ENCODE measurements around the gene HEXA.
"Not testable (repeated sequence)": the region's sequence is repeated elsewhere in the genome, so short reads cannot be mapped to it uniquely, and the experiment has no call there.

HEXA gene

DNA sequence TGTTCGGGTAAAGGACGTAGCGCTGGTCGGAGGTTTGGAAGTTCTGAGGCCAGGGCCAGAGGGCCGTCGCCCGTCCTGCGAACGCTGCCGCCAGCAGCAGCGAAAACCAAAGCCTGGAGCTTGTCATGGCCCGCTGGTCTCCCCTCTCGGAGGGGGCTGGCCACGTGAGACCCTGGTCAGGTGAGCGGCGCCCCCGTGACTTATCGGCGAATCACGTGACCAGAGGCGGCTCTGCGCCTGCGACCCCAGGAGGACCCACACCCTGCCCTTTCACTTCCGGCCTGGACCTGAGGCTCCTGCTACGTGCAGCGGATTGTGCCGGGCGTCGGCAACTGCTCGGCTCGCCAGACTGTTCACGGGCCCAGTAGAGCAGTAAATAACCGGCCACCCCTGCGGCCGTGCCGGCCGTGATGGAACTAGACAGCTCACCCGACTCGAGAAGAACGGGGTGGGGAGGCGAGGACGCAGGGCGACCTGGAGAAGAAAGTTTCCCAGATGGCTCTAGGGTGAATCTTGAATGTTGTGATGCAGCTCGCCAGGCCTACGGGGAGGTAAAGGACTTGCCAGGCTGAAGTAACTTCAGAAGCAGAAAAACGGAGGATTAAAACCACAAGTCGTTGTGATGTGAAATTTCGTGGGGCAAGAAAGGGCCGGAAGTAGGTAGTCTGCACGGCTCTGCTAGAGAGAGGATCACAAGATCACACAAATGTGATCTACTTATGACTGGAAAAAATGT, at the start of gene HEXA:
Gene HEXA, minus strand, starts transcription at position 169 of the 736 bp plus-strand sequence. Its CDS starts 42 bp downstream, at position 127.
- peak; percentile 99 for DNase-seq

- no peak for DNase-seq
Observed at GRCh38 chr15:72423256-72423655, 47.4 kb upstream of the HEXA start.

- DNase-seq, result no peak
Observed at GRCh38 chr15:72421484-72421883, 45.7 kb upstream of the HEXA start.

DNA sequence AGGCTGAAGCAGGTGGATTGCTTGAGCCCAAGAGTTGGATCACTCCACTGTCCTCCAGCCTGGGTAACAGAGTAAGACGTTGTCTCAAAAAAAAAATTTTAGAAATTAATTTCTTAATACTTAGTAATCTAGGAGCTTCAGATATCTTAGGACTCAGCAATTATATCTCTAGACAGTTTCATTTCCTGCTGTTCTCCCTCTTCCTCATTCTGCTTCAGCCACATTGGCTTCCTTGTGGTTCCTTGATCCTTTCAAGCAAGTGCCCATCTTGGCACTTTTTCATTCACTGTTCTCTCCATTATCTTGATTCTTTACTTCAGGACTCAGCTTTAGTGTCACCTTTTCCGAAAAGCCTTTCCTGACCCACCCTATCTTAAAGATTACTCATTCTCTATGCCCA, 44.8 kb upstream of the HEXA start:
- DNase-seq, result no peak

- not testable (repeated sequence) for DNase-seq
Observed at GRCh38 chr15:72419768-72420167, 44.0 kb upstream of the HEXA start.

GRCh38 chr15:72415304-72415703, 39.5 kb upstream of the HEXA start:
- no peak for DNase-seq

DNA sequence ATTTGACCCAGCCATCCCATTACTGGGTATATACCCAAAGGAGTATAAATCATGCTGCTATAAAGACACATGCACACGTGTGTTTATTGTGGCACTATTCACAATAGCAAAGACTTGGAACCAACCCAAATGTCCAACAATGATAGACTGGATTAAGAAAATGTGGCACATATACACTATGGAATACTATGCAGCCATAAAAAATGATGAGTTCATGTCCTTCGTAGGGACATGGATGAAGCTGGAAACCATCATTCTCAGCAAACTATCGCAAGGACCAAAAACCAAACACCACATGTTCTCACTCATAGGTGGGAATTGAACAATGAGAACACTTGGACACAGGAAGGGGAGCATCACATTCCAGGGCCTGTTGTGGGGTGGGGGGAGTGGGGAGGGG, 37.5 kb upstream of the HEXA start:
- DNase-seq, result not testable (repeated sequence)

DNA sequence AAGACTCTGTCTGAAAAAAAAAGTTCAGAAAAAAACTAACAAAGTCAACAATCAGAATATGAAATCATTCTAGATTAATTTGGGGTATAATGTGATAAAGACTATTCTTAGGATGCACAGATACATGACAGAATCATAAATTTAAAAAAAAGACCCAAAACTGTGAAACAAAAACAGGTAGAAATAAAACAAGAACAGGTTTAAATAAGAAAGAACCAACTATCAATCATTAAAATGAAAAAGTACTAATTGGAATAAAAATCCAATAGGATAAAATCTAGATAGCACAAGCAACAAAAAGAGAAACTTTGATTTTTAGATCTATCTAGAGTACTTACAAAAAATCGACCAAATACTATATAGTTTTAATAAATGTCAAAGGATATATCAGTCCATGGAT, 35.7 kb upstream of the HEXA start:
- no peak for DNase-seq

DNA sequence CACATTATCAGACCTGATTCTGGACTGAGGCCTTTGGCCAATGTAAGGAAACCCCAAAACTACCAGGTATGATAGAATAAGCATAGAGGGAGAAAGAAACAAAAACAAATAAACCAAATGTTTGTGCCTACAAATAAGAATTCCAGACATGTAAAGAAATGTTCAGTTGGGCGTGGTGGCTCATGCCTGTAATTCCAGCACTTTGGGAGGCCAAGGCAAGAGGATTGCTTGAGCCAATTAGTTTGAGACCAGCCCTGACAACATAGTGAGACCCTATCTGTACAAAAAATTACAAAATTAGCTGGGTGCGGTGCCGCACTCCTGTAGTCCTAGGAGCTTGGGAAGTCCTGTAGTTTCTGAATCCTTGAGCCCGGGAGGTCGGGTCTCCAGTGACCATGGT, 35.3 kb upstream of the HEXA start:
- no peak for DNase-seq

DNA sequence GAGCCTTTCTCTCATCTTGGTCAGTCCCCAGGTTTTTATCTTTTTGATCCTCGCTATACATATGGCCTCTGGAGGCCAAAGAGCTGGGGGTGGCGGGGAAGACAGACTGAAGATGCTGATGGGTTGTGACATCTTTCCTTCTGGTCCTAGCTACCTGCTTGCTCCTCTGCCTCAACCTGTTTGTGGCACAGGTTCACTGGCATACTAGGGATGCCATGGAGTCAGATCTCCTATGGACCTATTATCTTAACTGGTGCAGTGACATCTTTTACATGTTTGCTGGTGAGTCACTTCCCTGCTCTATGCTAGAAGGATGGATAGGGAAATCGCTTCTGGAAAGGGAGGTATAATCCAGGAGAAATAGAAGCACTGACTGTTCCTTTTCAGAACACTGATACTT, 31.1 kb upstream of the HEXA start:
- DNase-seq, result no peak

DNA sequence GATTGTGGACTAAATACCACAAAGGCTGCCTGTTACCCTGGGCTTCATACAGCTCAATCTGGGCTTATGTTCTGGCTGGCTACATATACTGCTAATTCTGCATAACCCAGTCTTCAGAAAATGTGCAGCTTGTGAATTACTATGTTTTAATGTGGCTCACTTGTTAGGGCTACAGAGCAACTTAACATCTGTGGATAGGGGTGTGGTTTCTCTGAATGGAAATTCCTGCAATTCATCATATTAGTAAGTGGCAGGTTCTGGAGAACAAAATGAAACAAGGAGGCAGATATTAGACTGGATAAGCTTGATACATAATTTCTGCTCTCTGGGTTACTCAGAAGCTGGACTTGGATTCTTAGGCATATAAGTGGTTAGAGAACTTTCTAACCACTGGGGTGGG, 29.0 kb upstream of the HEXA start:
- no peak for DNase-seq

DNA sequence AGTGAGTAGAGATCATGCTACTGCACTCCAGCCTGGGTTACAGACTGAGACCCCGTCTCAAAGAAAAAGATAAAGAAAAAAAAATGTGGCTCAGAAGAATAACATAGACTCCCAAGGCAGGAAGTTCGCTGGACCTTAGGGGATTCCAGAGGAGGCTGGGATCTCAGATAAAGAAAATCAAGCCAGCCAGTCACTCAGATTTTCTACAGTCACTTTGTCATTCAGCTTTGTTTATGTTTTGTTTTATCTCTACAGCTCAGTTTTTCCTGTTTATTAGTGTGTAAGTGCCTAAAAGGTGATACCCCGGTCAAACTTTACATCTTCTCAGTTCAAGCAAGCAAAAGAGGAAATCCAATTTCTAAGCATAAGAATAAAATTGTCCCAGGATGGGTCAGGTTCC, 28.5 kb upstream of the HEXA start:
- no peak for DNase-seq

DNA sequence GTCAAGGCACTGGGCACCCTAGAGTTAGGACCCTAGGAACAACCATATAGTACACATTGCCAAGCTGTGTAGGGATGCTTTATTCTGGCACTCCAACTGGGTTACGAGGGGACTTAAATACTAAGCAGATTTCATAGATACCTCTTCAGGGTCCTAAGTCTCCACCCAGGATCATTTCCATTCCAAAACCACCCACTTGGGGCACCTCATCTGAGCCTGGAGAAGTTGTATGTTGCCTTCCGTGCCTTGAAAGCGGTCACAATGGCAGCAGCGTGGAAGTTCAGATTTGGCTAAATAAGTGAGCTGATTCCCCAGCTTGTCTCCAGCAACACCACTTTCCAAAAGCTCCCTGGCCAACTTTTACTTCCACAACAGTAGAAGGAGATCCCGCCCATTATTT, 26.9 kb upstream of the HEXA start:
- DNase-seq, result no peak

- DNase-seq, result no peak
Observed at GRCh38 chr15:72398648-72399047, 22.8 kb upstream of the HEXA start.

DNA sequence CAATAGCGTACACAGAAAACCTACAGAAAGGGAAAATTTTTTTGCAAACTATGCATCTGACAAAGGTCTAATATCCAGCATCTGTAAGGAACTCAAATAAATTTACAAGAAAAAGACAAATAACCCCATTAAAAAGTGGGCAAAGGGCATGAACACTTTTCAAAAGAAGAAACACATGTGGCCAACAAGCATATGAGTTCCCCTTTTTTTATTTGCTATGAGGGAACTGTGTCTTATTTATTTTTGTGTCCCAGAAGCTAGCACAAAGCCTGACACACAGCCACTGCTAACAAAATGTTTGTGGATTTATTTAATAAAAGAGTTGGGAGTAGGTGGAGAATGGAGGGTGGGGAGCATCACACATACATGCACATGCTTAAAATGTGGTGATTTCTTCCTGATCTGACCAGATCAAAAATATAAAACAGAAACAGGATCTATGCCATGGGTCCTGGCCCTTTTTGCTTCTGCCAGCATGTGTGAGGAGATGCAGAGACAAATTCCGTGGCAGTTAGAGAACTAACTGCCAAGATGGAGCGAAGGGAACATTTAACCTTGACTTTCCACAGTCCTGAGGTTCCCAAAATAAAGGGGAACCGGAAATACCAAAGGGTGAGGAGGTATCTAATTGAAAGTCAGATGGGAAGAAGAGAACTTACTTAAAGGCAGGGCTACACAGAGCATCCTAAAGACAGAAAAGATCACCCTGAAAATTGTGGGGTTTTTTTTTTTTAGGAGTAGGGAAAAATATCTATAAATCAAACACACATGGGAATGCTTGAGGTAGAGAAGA, 22.2 kb upstream of the HEXA start, which contains the start of gene TMEM202:
Gene TMEM202, plus strand, starts transcription at position 510 of the 793 bp plus-strand sequence. Its CDS starts 22 bp downstream, at position 532.
- DNase-seq, result no peak

DNA sequence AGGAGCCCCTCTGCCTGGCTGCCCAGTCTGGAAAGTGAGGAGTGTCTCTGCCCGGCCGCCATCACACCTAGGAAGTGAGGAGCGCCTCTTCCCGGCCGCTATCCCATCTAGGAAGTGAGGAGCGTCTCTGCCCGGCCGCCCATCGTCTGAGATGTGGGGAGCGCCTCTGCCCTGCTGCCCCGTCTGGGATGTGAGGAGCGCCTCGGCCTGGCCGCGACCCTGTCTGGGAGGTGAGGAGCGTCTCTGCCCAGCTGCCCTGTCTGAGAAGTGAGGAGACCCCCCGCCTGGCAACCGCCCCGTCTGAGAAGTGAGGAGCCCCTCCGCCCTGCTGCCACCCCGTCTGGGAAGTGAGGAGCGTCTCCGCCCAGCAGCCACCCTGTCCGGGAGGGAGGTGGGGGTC, 20.5 kb upstream of the HEXA start:
- DNase-seq, result not testable (repeated sequence)

DNA sequence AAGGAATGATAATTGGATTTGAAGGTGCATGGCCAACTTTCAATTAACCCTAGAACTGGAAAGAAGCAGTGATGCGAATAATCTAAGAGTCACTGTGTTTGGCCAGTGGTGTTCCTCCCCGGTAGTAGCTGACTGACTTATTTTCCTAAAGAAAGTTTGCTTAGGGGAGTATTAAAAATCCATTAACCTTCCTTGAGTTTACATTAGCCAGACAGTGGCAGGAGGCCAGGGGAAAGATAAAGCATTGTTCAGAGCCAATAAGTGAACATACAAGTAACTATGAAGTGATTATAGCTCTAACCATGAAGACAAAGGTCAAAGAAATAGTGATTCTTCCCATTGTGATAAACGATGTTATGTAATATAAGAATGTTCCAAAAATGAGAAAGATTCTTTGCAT, 13.4 kb upstream of the HEXA start:
- DNase-seq, result no peak

DNA sequence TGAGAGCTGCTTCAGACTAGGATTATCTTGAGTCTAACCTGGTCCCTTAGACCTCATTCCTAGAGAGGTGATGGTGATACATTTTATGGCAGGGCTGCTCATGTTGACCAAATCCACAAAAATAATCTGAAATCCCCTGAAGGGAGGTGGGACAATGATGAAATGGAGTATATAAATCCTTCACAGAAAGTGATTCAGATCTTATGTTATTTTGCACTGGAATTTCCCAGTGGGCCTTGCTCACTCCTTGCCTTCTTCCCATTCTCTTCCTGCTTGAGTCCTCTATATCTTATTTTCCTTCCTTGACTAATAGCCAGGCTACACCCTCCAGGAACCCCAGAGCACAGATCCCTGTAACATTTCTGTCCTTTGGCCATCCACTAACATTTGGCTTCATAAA, 11.9 kb upstream of the HEXA start:
- DNase-seq, result no peak

- no peak for DNase-seq
Observed at GRCh38 chr15:72382146-72382545, 6.3 kb upstream of the HEXA start.

DNA sequence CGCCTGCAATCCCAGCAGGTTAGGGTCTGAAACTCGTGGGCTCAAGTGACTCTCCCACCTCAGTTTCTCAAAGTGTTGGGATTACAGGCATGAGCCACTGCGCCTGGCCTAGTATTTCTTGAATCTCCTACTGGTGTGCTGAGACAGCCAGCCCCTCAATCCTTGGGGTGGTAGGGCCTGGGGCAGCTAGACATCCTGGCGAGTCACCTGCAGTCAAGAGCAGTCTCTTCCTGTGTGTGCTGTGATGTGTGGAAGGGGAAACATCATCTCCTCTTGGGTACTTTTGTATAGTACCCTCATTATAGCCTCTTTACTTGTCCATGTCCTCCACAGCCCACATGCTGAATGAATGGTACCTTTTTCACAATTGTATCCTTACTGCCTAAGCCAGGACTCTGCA, 4.9 kb upstream of the HEXA start:
- peak; percentile 54 for DNase-seq

- DNase-seq, result no peak
Observed at GRCh38 chr15:72379856-72380430, 4.1 kb upstream of the HEXA start.

GRCh38 chr15:72379106-72379505, 3.3 kb upstream of the HEXA start:
- DNase-seq, result not testable (repeated sequence)

DNA sequence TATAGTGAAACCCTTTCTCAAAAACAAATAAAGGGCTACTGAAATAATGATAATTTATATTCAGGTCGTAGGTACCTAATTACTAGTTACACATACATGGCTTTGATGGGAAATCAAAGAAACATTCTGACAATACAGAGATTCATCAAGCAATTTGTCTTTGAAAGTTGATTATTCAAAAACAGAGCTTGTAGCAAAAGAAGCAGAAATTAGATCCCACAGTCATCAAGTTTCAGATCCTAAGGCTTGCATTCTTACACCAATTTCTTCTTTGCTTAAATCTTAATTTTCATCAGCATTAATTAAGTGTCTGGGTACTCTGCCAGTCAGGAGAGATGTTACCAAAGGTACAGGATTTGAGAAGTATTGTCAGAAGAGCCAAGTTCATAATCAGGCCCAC, 1.5 kb upstream of the HEXA start:
- no peak for DNase-seq

DNA sequence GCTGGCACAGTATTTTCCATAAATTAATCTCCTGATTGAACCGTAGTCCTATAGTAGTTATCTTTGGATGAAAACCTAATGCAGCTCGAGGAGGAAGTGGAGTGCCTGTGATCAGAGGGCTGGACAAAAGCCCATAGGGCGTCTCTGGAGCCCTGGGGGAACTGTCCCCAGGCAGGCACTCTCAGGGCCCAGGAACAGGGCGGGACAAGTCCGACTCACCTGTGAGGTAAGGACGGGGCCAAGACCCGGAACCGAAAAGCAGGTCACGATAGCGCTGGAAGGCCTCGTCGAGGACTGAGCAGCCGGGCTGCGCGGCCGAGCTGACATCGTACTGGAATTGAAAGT, 341 bp downstream of the HEXA start:
- DNase-seq, result no peak

Data from islet precursor cell (in vitro differentiated cells).